ENCODE results near the gene PHLDA3. TPM values are rescaled to one million over a fixed set of nuclear protein-coding genes. Genes with fewer than 3 reads are reported as not detected.
"Not testable (repeated sequence)": the region's sequence is repeated elsewhere in the genome, so short reads cannot be mapped to it uniquely, and the experiment has no call there.

Gene PHLDA3
- total RNA-seq, 1 donor from 2014 or later: 25.0 TPM

- H3K36me3 Mint-ChIP-seq (ENCODE audit: low read depth, unreplicated experiment): peaks cover 5% of the 10 kb centered on the region
- peak overlapping the region; percentile 71 for H3K4me3 Mint-ChIP-seq (ENCODE audit: unreplicated experiment)
- peak; percentile 49 for DNase-seq (ENCODE audit: low spot score)
- no peak for TF ChIP-seq CTCF (IDR thresholded peaks at IDR 0.05; ENCODE audit: unreplicated experiment)
- no peak overlapping the region for H3K27ac Mint-ChIP-seq (ENCODE audit: unreplicated experiment)
- peaks cover 18% of the 10 kb centered on the region for H3K4me1 Mint-ChIP-seq (ENCODE audit: unreplicated experiment)
- H3K9me3 Mint-ChIP-seq (ENCODE audit: unreplicated experiment): no peaks in the 10 kb centered on the region
- peaks cover 10% of the 10 kb centered on the region for H3K27me3 Mint-ChIP-seq (ENCODE audit: unreplicated experiment)
Measured at GRCh38 chr1:201480231-201481003, 11.4 kb upstream of the PHLDA3 start.

- H3K4me1 Mint-ChIP-seq (ENCODE audit: unreplicated experiment): peaks cover 14% of the 10 kb centered on the region
- no peak for DNase-seq (ENCODE audit: low spot score)
- no peaks in the 10 kb centered on the region for H3K9me3 Mint-ChIP-seq (ENCODE audit: unreplicated experiment)
- H3K36me3 Mint-ChIP-seq (ENCODE audit: low read depth, unreplicated experiment): peaks cover 5% of the 10 kb centered on the region
- no peak overlapping the region for H3K27ac Mint-ChIP-seq (ENCODE audit: unreplicated experiment)
- H3K27me3 Mint-ChIP-seq (ENCODE audit: unreplicated experiment): peaks cover 9% of the 10 kb centered on the region
- no peak for TF ChIP-seq CTCF (IDR thresholded peaks at IDR 0.05; ENCODE audit: unreplicated experiment)
- no peak overlapping the region for H3K4me3 Mint-ChIP-seq (ENCODE audit: unreplicated experiment)
Measured at GRCh38 chr1:201479201-201479730, 10.3 kb upstream of the PHLDA3 start.

- H3K9me3 Mint-ChIP-seq (ENCODE audit: unreplicated experiment); H3K4me3 Mint-ChIP-seq (ENCODE audit: unreplicated experiment); H3K27ac Mint-ChIP-seq (ENCODE audit: unreplicated experiment); H3K36me3 Mint-ChIP-seq (ENCODE audit: low read depth, unreplicated experiment); H3K27me3 Mint-ChIP-seq (ENCODE audit: unreplicated experiment); DNase-seq (ENCODE audit: low spot score): not testable (repeated sequence)
- peaks cover 13% of the 10 kb centered on the region for H3K4me1 Mint-ChIP-seq (ENCODE audit: unreplicated experiment)
Measured at GRCh38 chr1:201478666-201479065, 9.7 kb upstream of the PHLDA3 start.

GRCh38 chr1:201476670-201477344 lies 7.8 kb upstream of the PHLDA3 start:
- DNase-seq (ENCODE audit: low spot score): no peak
- peaks cover 6% of the 10 kb centered on the region for H3K4me1 Mint-ChIP-seq (ENCODE audit: unreplicated experiment)
- H3K4me3 Mint-ChIP-seq (ENCODE audit: unreplicated experiment): no peak overlapping the region
- H3K27ac Mint-ChIP-seq (ENCODE audit: unreplicated experiment): no peak overlapping the region
- no peak for TF ChIP-seq CTCF (IDR thresholded peaks at IDR 0.05; ENCODE audit: unreplicated experiment)
- no peaks in the 10 kb centered on the region for H3K36me3 Mint-ChIP-seq (ENCODE audit: low read depth, unreplicated experiment)
- H3K27me3 Mint-ChIP-seq (ENCODE audit: unreplicated experiment): peaks cover 6% of the 10 kb centered on the region
- H3K9me3 Mint-ChIP-seq (ENCODE audit: unreplicated experiment): no peaks in the 10 kb centered on the region

DNA sequence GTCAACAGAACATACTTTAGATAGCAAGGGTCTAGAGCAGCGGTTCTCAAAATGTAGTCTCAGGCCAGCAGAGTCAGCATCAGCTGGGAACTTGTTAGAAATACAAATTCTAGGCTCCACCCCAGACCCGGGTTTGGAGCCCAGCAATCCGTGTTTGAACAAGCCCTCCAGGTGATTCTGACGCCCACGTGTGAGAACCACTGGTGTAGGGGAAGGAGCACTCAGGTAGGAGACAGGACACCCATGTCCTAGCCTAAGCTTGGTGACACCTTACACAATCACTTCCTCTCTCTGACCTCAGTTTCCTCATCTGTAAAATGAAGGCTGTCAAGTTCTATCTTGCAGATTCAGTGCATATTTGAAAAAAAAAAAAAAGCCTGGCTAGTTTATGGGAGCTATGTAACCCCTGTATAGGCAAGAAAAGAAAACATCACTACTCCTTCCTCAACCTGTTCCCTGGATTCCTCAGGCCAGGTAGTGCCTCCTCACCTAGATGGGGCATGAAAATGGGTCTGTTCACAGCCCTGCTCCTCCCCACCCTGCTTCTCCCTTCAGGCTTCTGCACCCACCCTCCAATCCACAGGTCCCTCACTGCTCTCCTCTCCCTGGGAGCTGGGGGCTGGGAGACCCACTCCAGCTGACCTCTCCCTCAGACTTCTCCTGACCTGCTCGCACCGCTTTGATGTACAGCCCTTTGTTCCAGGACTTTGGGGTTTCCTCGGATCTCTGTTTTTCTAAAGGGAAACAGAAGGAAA lies 7.1 kb upstream of the PHLDA3 start:
- Mint-ChIP-seq H3K4me3 (ENCODE audit: unreplicated experiment) (no peak overlapping the region), H3K36me3 (ENCODE audit: low read depth, unreplicated experiment) (no peaks in the 10 kb centered on the region), H3K9me3 (ENCODE audit: unreplicated experiment) (no peaks in the 10 kb centered on the region), H3K4me1 (ENCODE audit: unreplicated experiment) (peaks cover 4% of the 10 kb centered on the region), H3K27ac (ENCODE audit: unreplicated experiment) (no peak overlapping the region), H3K27me3 (ENCODE audit: unreplicated experiment) (peaks cover 6% of the 10 kb centered on the region)
- TF ChIP-seq CTCF (IDR thresholded peaks at IDR 0.05; ENCODE audit: unreplicated experiment): no peak
- DNase-seq (ENCODE audit: low spot score): no peak

All from endothelial cell (in vitro differentiated cells).